SJCRH30 (cell line): ENCODE data around the gene ZNRF1. TPM values are rescaled to one million over a fixed set of nuclear protein-coding genes. Genes with fewer than 3 reads are reported as not detected.
A peak's percentile ranks its signal among the peaks of the same experiment; 100 is the strongest.
"Not testable (repeated sequence)": the region's sequence is repeated elsewhere in the genome, so short reads cannot be mapped to it uniquely, and the experiment has no call there.

Experiments used
- DNase-seq, 2 experiments: peaks; one replicate each; pipeline ENCODE4 v3.0.0-alpha.2; 2015 to 2020
- H3K27ac ChIP-seq: fragments of 250-450 bp; sonication (Bioruptor Pico); 2 replicates; pipeline ENCODE4 v1.5.1; 2020; ENCODE audit warnings: mild to moderate bottlenecking, moderate library complexity
- H3K27me3 ChIP-seq: fragments of 250-450 bp; sonication (Bioruptor Pico); 2 replicates; pipeline ENCODE4 v1.5.1; 2020; ENCODE audit warnings: mild to moderate bottlenecking, moderate library complexity
- H3K36me3 ChIP-seq: fragments of 250-450 bp; sonication (Bioruptor Pico); 2 replicates; pipeline ENCODE4 v1.5.1; 2020; ENCODE audit warnings: mild to moderate bottlenecking, moderate library complexity
- H3K4me1 ChIP-seq: fragments of 250-450 bp; sonication (Bioruptor Pico); 2 replicates; pipeline ENCODE4 v1.5.1; 2020; ENCODE audit warnings: mild to moderate bottlenecking, moderate library complexity
- H3K4me3 ChIP-seq: fragments of 250-450 bp; sonication (Bioruptor Pico); 2 replicates; pipeline ENCODE4 v1.5.1; 2020; ENCODE audit warnings: mild to moderate bottlenecking, moderate library complexity
- H3K9me3 ChIP-seq: fragments of 250-450 bp; sonication (Bioruptor Pico); replicated peaks from 2 replicates; pipeline ENCODE4 v1.5.1; 2020; ENCODE audit warnings: mild to moderate bottlenecking, moderate library complexity
- total RNA-seq: library from RNA; depleted of rRNA; stranded (reverse); fragments of >200 nt; shearing (Covaris generic); gene quantifications from 2 replicates; pipeline ENCODE4 v1.2.3, GENCODE V29; 2014

Gene ZNRF1
- total RNA-seq, 1 experiment from 2014 or later: 10.9 TPM

- no peak for DNase-seq
- Histone ChIP-seq H3K36me3 (no peaks in the 10 kb centered on the region), H3K4me1 (no peaks in the 10 kb centered on the region), H3K27ac (no peak overlapping the region), H3K4me3 (no peak overlapping the region), H3K9me3 (no peaks in the 10 kb centered on the region), H3K27me3 (no peaks in the 10 kb centered on the region)
Measured at GRCh38 chr16:75118943-75119539, 120.2 kb downstream of the ZNRF1 start.

GRCh38 chr16:75120253-75120652 lies 121.4 kb downstream of the ZNRF1 start:
- Histone ChIP-seq H3K9me3 (no peaks in the 10 kb centered on the region), H3K4me3 (no peak overlapping the region), H3K36me3 (no peaks in the 10 kb centered on the region), H3K27me3 (no peaks in the 10 kb centered on the region), H3K4me1 (no peaks in the 10 kb centered on the region), H3K27ac (no peak overlapping the region)
- DNase-seq: no peak

- Histone ChIP-seq H3K27ac (no peak overlapping the region), H3K27me3 (no peaks in the 10 kb centered on the region), H3K9me3 (no peaks in the 10 kb centered on the region), H3K4me3 (no peak overlapping the region), H3K36me3 (no peaks in the 10 kb centered on the region), H3K4me1 (no peaks in the 10 kb centered on the region)
- no peak for DNase-seq
Measured at GRCh38 chr16:75121949-75122568, 123.2 kb downstream of the ZNRF1 start.

- Histone ChIP-seq H3K9me3 (no peaks in the 10 kb centered on the region), H3K27ac (no peak overlapping the region), H3K27me3 (no peaks in the 10 kb centered on the region), H3K36me3 (no peaks in the 10 kb centered on the region), H3K4me1 (no peaks in the 10 kb centered on the region), H3K4me3 (no peak overlapping the region)
- no peak for DNase-seq
Measured at GRCh38 chr16:75122609-75123008, 123.8 kb downstream of the ZNRF1 start.

GRCh38 chr16:75127713-75128415 lies 129.0 kb downstream of the ZNRF1 start:
- Histone ChIP-seq H3K9me3 (no peaks in the 10 kb centered on the region), H3K27ac (no peak overlapping the region), H3K27me3 (no peaks in the 10 kb centered on the region), H3K4me1 (no peaks in the 10 kb centered on the region), H3K36me3 (no peaks in the 10 kb centered on the region), H3K4me3 (no peak overlapping the region)
- no peak for DNase-seq

- not testable (repeated sequence) for DNase-seq, H3K36me3 ChIP-seq, H3K4me3 ChIP-seq, H3K27ac ChIP-seq, H3K27me3 ChIP-seq, H3K4me1 ChIP-seq, H3K9me3 ChIP-seq
Measured at GRCh38 chr16:75129421-75130149, 130.8 kb downstream of the ZNRF1 start.

- Histone ChIP-seq H3K27me3 (no peaks in the 10 kb centered on the region), H3K4me1 (no peaks in the 10 kb centered on the region), H3K9me3 (no peaks in the 10 kb centered on the region), H3K27ac (no peak overlapping the region), H3K36me3 (no peaks in the 10 kb centered on the region), H3K4me3 (no peak overlapping the region)
- no peak for DNase-seq
Measured at GRCh38 chr16:75130150-75130771, 131.4 kb downstream of the ZNRF1 start.

- DNase-seq: no peak
- Histone ChIP-seq H3K4me3 (no peak overlapping the region), H3K9me3 (no peaks in the 10 kb centered on the region), H3K27ac (no peak overlapping the region), H3K4me1 (no peaks in the 10 kb centered on the region), H3K36me3 (no peaks in the 10 kb centered on the region), H3K27me3 (no peaks in the 10 kb centered on the region)
Measured at GRCh38 chr16:75131081-75131480, 132.3 kb downstream of the ZNRF1 start.

GRCh38 chr16:75138233-75138632 lies 139.4 kb downstream of the ZNRF1 start:
- no peaks in the 10 kb centered on the region for H3K9me3 ChIP-seq
- DNase-seq: no peak
- H3K27ac ChIP-seq: no peak overlapping the region
- H3K4me1 ChIP-seq: no peaks in the 10 kb centered on the region
- H3K36me3 ChIP-seq: no peaks in the 10 kb centered on the region
- H3K27me3 ChIP-seq: no peaks in the 10 kb centered on the region
- H3K4me3 ChIP-seq: no peak overlapping the region

- Histone ChIP-seq H3K36me3 (no peaks in the 10 kb centered on the region), H3K4me1 (no peaks in the 10 kb centered on the region), H3K27ac (no peak overlapping the region), H3K4me3 (no peak overlapping the region), H3K27me3 (no peaks in the 10 kb centered on the region), H3K9me3 (no peaks in the 10 kb centered on the region)
- peak; percentile 47 to 66 for DNase-seq
Measured at GRCh38 chr16:75138636-75139035, 139.8 kb downstream of the ZNRF1 start.

- no peaks in the 10 kb centered on the region for H3K27me3 ChIP-seq
- H3K4me3 ChIP-seq: no peak overlapping the region
- no peaks in the 10 kb centered on the region for H3K9me3 ChIP-seq
- H3K4me1 ChIP-seq: no peaks in the 10 kb centered on the region
- no peaks in the 10 kb centered on the region for H3K36me3 ChIP-seq
- no peak overlapping the region for H3K27ac ChIP-seq
- DNase-seq: no peak
Measured at GRCh38 chr16:75139498-75139897, 140.7 kb downstream of the ZNRF1 start.

GRCh38 chr16:75143941-75144340 lies 145.1 kb downstream of the ZNRF1 start:
- Histone ChIP-seq H3K27me3 (no peaks in the 10 kb centered on the region), H3K9me3 (no peaks in the 10 kb centered on the region), H3K4me1 (no peaks in the 10 kb centered on the region), H3K4me3 (no peak overlapping the region), H3K36me3 (no peaks in the 10 kb centered on the region), H3K27ac (no peak overlapping the region)
- DNase-seq: no peak

- H3K4me3 ChIP-seq: peak overlapping the region; percentile 98
- no peak for DNase-seq
Measured at GRCh38 chr16:75147968-75148310, 149.1 kb downstream of the ZNRF1 start.

GRCh38 chr16:75148311-75149195 lies 149.7 kb downstream of the ZNRF1 start, which contains the start of gene ZFP1:
TSS of gene ZFP1 (plus strand) at chr16:75148524. CDS start at chr16:75152952, 4,428 bp downstream.
- Histone ChIP-seq H3K27me3 (no peaks in the 10 kb centered on the region), H3K4me3 (peak within 1 kb of the TSS; percentile 98), H3K9me3 (no peaks in the 10 kb centered on the region), H3K36me3 (no peaks in the 10 kb centered on the region), H3K4me1 (no peaks in the 10 kb centered on the region), H3K27ac (peak within 1 kb of the TSS; percentile 81)
- DNase-seq: peak; percentile 91 to 94

More at GRCh38 chr16:75147968-75148310, 149.1 kb downstream of the ZNRF1 start:
- Histone ChIP-seq H3K4me1 (no peaks in the 10 kb centered on the region), H3K27me3 (no peaks in the 10 kb centered on the region), H3K27ac (no peak overlapping the region), H3K9me3 (no peaks in the 10 kb centered on the region), H3K36me3 (no peaks in the 10 kb centered on the region)
